PFSK-1 (cell line): Measurements from ENCODE around the gene RCOR3.

ENCODE experiments used
- FOXP2 ChIP-seq: optimal IDR thresholded peaks from 2 replicates; pipeline ENCODE3; 2011; ENCODE audit warnings: borderline replicate concordance, control low read depth, inconsistent platforms; ENCODE audit not compliant: insufficient read depth; ENCODE audit errors: extremely low read length, extremely low read depth
- POLR2AphosphoS5 ChIP-seq: IDR thresholded peaks from 2 replicates; pipeline ENCODE4 v1.6.1; 2012; ENCODE audit warnings: low read depth, mild to moderate bottlenecking, control low read depth, low read length, moderate library complexity
- REST ChIP-seq, 2 experiments: IDR thresholded peaks; 2 replicates each; pipeline versions ENCODE4 v1.6.1 to v1.8.0; 2011 to 2012; ENCODE audit warnings: low read depth in 2 of 2, low read length in 2 of 2, control low read depth in 1 of 2, inconsistent platforms in 1 of 2, mild to moderate bottlenecking in 1 of 2, moderate library complexity in 1 of 2; ENCODE audit not compliant: insufficient read depth in 1 of 2
- SIN3A ChIP-seq: IDR thresholded peaks from 2 replicates; pipeline ENCODE4 v1.6.1; 2012; ENCODE audit warnings: mild to moderate bottlenecking, low read length, moderate library complexity, borderline replicate concordance; ENCODE audit not compliant: insufficient read depth
- TAF1 ChIP-seq: IDR thresholded peaks from 2 replicates; pipeline ENCODE4 v1.6.1; 2012; ENCODE audit warnings: low read length, control low read depth, borderline replicate concordance; ENCODE audit not compliant: insufficient read depth

RCOR3 gene

GRCh38 chr1:211309617-211310016 is 50.5 kb downstream of the RCOR3 start:
- TF ChIP-seq POLR2AphosphoS5, result no peak
- no peak for TF ChIP-seq REST (IDR thresholded peaks at IDR 0.05; ENCODE audit: insufficient read depth in 1 of 2, low read depth in 2 of 2, low read length in 2 of 2)
- no peak for TF ChIP-seq SIN3A
- TF ChIP-seq FOXP2, result no peak
- TF ChIP-seq TAF1, result no peak

GRCh38 chr1:211313392-211313791 is 54.2 kb downstream of the RCOR3 start:
- no peak for TF ChIP-seq FOXP2

GRCh38 chr1:211318576-211319280 is 59.6 kb downstream of the RCOR3 start:
- no peak for TF ChIP-seq FOXP2
- TF ChIP-seq POLR2AphosphoS5, result no peak
- TF ChIP-seq SIN3A, result no peak
- TF ChIP-seq TAF1, result no peak
- TF ChIP-seq REST (IDR thresholded peaks at IDR 0.05; ENCODE audit: insufficient read depth in 1 of 2, low read depth in 2 of 2, low read length in 2 of 2), result no peak

- TF ChIP-seq SIN3A (no peak), POLR2AphosphoS5 (no peak), REST (IDR thresholded peaks at IDR 0.05; ENCODE audit: insufficient read depth in 1 of 2, low read depth in 2 of 2, low read length in 2 of 2) (no peak), FOXP2 (no peak), TAF1 (no peak)
Observed at GRCh38 chr1:211319892-211320291, 60.7 kb downstream of the RCOR3 start.

- no peak for TF ChIP-seq REST (IDR thresholded peaks at IDR 0.05; ENCODE audit: insufficient read depth in 1 of 2, low read depth in 2 of 2, low read length in 2 of 2)
- TF ChIP-seq FOXP2, result no peak
- no peak for TF ChIP-seq SIN3A
- no peak for TF ChIP-seq POLR2AphosphoS5
- no peak for TF ChIP-seq TAF1
Observed at GRCh38 chr1:211320980-211321379, 61.8 kb downstream of the RCOR3 start.
